Activated T-helper 2 cell treated with anti-CD3 and anti-CD28 coated beads, Interferon-gamma antibody, Interleukin-2, Interleukin-4, amounts not matched to agents 10 μg/mL and 5 μg/mL and 100 μg/mL, durations not matched to agents 14 hours and 24 hours and 36 hours (primary cell): ENCODE results near the gene ST13. TPM values are rescaled to one million over a fixed set of nuclear protein-coding genes. Genes with fewer than 3 reads are reported as not detected.
"Not testable (repeated sequence)": the region's sequence is repeated elsewhere in the genome, so short reads cannot be mapped to it uniquely, and the experiment has no call there.

Source experiments
- DNase-seq: peaks from one replicate; pipeline ENCODE4 v3.0.0; 2021; ENCODE audit warnings: low spot score
- H3K27ac Mint-ChIP-seq: one replicate; pipeline ENCODE4 v1.8.0; 2021; ENCODE audit warnings: mixed read lengths
- H3K27me3 Mint-ChIP-seq: one replicate; pipeline ENCODE4 v1.8.0; 2021; ENCODE audit warnings: low read depth, mixed read lengths
- H3K36me3 Mint-ChIP-seq: one replicate; pipeline ENCODE4 v1.8.0; 2021; ENCODE audit warnings: low read depth, mixed read lengths
- H3K4me1 Mint-ChIP-seq: one replicate; pipeline ENCODE4 v1.8.0; 2021; ENCODE audit warnings: low read depth, mixed read lengths
- H3K4me3 Mint-ChIP-seq: one replicate; pipeline ENCODE4 v1.8.0; 2021; ENCODE audit warnings: low read depth, mild to moderate bottlenecking, moderate library complexity, mixed read lengths
- H3K9me3 Mint-ChIP-seq: one replicate; pipeline ENCODE4 v1.8.0; 2021; ENCODE audit warnings: mixed read lengths
- intact Hi-C: fragments of 100-400 bp; cut with micrococcal nuclease; formaldehyde crosslinking; loops from one replicate; pipeline ENCODE4 v1.15.1; 2023
- total RNA-seq: library from RNA; stranded (reverse); gene quantifications from 2 replicates; pipeline ENCODE4 v1.2.3, GENCODE V29; 2022

Gene ST13
- total RNA-seq, 1 donor from 2014 or later: 194 TPM

- H3K27ac Mint-ChIP-seq: no peak overlapping the region
These were observed 6.1 kb upstream of the ST13 start for GRCh38 chr22:40862537-40862936.

GRCh38 chr22:40862013-40862412 lies 5.6 kb upstream of the ST13 start, which contains the start of gene DNAJB7:
Gene DNAJB7 (minus strand): TSS chr22:40862113. CDS start chr22:40861994, 119 bp downstream.
- Mint-ChIP-seq H3K36me3 (no peaks in the 10 kb centered on the region), H3K9me3 (no peaks in the 10 kb centered on the region), H3K27me3 (no peaks in the 10 kb centered on the region), H3K4me1 (peaks cover 17% of the 10 kb centered on the region), H3K27ac (no peak within 1 kb of the TSS), H3K4me3 (no peak within 1 kb of the TSS)
- no peak for DNase-seq
- intact Hi-C loops: no loop called here

More at GRCh38 chr22:40862537-40862936, 6.1 kb upstream of the ST13 start:
- no peak for DNase-seq
- H3K4me3 Mint-ChIP-seq: no peak overlapping the region
- no peaks in the 10 kb centered on the region for H3K36me3 Mint-ChIP-seq
- H3K27me3 Mint-ChIP-seq: no peaks in the 10 kb centered on the region
- H3K9me3 Mint-ChIP-seq: no peaks in the 10 kb centered on the region
- intact Hi-C loops: no loop called here
- H3K4me1 Mint-ChIP-seq: peaks cover 17% of the 10 kb centered on the region

GRCh38 chr22:40857309-40857855 lies 943 bp upstream of the ST13 start:
- Mint-ChIP-seq H3K36me3 (peaks cover 18% of the 10 kb centered on the region), H3K4me3 (peak overlapping the region; percentile 96), H3K27ac (peak overlapping the region; percentile 100), H3K27me3 (no peaks in the 10 kb centered on the region), H3K4me1 (peaks cover 36% of the 10 kb centered on the region), H3K9me3 (no peaks in the 10 kb centered on the region)
- intact Hi-C loops: loop anchor here (2.0 to 5.0 kb wide), 4 partner anchors 40 to 429 kb away; partner anchors contain the start of genes RANGAP1, RBX1 and SLC25A17
- DNase-seq: no peak

- no peaks in the 10 kb centered on the region for H3K9me3 Mint-ChIP-seq
- peak overlapping the region; percentile 96 for H3K4me3 Mint-ChIP-seq
- DNase-seq: no peak
- intact Hi-C loops: loop anchor here (1.0 to 5.0 kb wide), 5 partner anchors 39 to 431 kb away; partner anchors contain the start of genes RANGAP1, RBX1 and SLC25A17
- no peaks in the 10 kb centered on the region for H3K27me3 Mint-ChIP-seq
- peaks cover 43% of the 10 kb centered on the region for H3K4me1 Mint-ChIP-seq
- H3K27ac Mint-ChIP-seq: peak overlapping the region; percentile 100
- peaks cover 23% of the 10 kb centered on the region for H3K36me3 Mint-ChIP-seq
These were observed 393 bp downstream of the ST13 start for GRCh38 chr22:40855979-40856512.

GRCh38 chr22:40855071-40855978 lies 1.1 kb downstream of the ST13 start:
- peaks cover 26% of the 10 kb centered on the region for H3K36me3 Mint-ChIP-seq
- peak overlapping the region; percentile 96 for H3K4me3 Mint-ChIP-seq
- H3K4me1 Mint-ChIP-seq: peaks cover 45% of the 10 kb centered on the region
- intact Hi-C loops: loop anchor here (5.0 kb wide), 2 partner anchors 38 to 167 kb away; partner anchors contain the start of gene SLC25A17
- no peaks in the 10 kb centered on the region for H3K27me3 Mint-ChIP-seq
- H3K9me3 Mint-ChIP-seq: no peaks in the 10 kb centered on the region
- DNase-seq: no peak
- peak overlapping the region; percentile 58 for H3K27ac Mint-ChIP-seq

GRCh38 chr22:40853961-40854360 lies 2.5 kb downstream of the ST13 start:
- H3K27ac Mint-ChIP-seq: peak overlapping the region; percentile 70
- no peaks in the 10 kb centered on the region for H3K27me3 Mint-ChIP-seq
- no peaks in the 10 kb centered on the region for H3K9me3 Mint-ChIP-seq
- H3K4me1 Mint-ChIP-seq: peaks cover 45% of the 10 kb centered on the region
- DNase-seq: no peak
- peaks cover 37% of the 10 kb centered on the region for H3K36me3 Mint-ChIP-seq
- intact Hi-C loops: no loop called here
- H3K4me3 Mint-ChIP-seq: peak overlapping the region; percentile 47

- Mint-ChIP-seq H3K36me3 (peaks cover 40% of the 10 kb centered on the region), H3K4me3 (peak overlapping the region; percentile 47), H3K27ac (no peak overlapping the region), H3K4me1 (peaks cover 44% of the 10 kb centered on the region), H3K9me3 (no peaks in the 10 kb centered on the region), H3K27me3 (no peaks in the 10 kb centered on the region)
- intact Hi-C loops: no loop called here
- no peak for DNase-seq
These were observed 3.1 kb downstream of the ST13 start for GRCh38 chr22:40853333-40853732.

GRCh38 chr22:40845816-40846215 lies 10.6 kb downstream of the ST13 start:
- H3K27ac Mint-ChIP-seq, H3K27me3 Mint-ChIP-seq, DNase-seq, H3K4me3 Mint-ChIP-seq, H3K9me3 Mint-ChIP-seq, H3K4me1 Mint-ChIP-seq, intact Hi-C loops: not testable (repeated sequence)
- H3K36me3 Mint-ChIP-seq: peaks cover 68% of the 10 kb centered on the region

GRCh38 chr22:40844951-40845350 lies 11.5 kb downstream of the ST13 start:
- Mint-ChIP-seq H3K4me3 (no peak overlapping the region), H3K4me1 (peaks cover 5% of the 10 kb centered on the region), H3K9me3 (no peaks in the 10 kb centered on the region), H3K27ac (no peak overlapping the region), H3K36me3 (peaks cover 72% of the 10 kb centered on the region), H3K27me3 (no peaks in the 10 kb centered on the region)
- DNase-seq: no peak
- intact Hi-C loops: no loop called here

- H3K27me3 Mint-ChIP-seq: no peaks in the 10 kb centered on the region
- intact Hi-C loops: no loop called here
- H3K4me1 Mint-ChIP-seq: peaks cover 6% of the 10 kb centered on the region
- no peaks in the 10 kb centered on the region for H3K9me3 Mint-ChIP-seq
- no peak for DNase-seq
- peak overlapping the region; percentile 13 for H3K27ac Mint-ChIP-seq
- H3K36me3 Mint-ChIP-seq: peaks cover 75% of the 10 kb centered on the region
- no peak overlapping the region for H3K4me3 Mint-ChIP-seq
These were observed 18.0 kb downstream of the ST13 start for GRCh38 chr22:40838486-40838885.

GRCh38 chr22:40834619-40835018 lies 21.8 kb downstream of the ST13 start:
- intact Hi-C loops: no loop called here
- no peak for DNase-seq
- Mint-ChIP-seq H3K27ac (no peak overlapping the region), H3K27me3 (no peaks in the 10 kb centered on the region), H3K36me3 (peaks cover 66% of the 10 kb centered on the region), H3K4me3 (no peak overlapping the region), H3K9me3 (no peaks in the 10 kb centered on the region), H3K4me1 (peaks cover 2% of the 10 kb centered on the region)

- peaks cover 58% of the 10 kb centered on the region for H3K36me3 Mint-ChIP-seq
- DNase-seq: no peak
- intact Hi-C loops: no loop called here
- H3K27ac Mint-ChIP-seq: no peak overlapping the region
- no peak overlapping the region for H3K4me3 Mint-ChIP-seq
- H3K9me3 Mint-ChIP-seq: no peaks in the 10 kb centered on the region
- H3K27me3 Mint-ChIP-seq: no peaks in the 10 kb centered on the region
- no peaks in the 10 kb centered on the region for H3K4me1 Mint-ChIP-seq
These were observed 27.3 kb downstream of the ST13 start for GRCh38 chr22:40829131-40829530.
